Measurements from ENCODE around the gene ZNF333.
"Not testable (repeated sequence)": the region's sequence is repeated elsewhere in the genome, so short reads cannot be mapped to it uniquely, and the experiment has no call there.

ZNF333 gene

GRCh38 chr19:14700711-14701375 is 11.0 kb downstream of the ZNF333 start:
- DNase-seq: no peak

- no peak for DNase-seq
Measured at GRCh38 chr19:14703833-14704232, 14.0 kb downstream of the ZNF333 start.

DNA sequence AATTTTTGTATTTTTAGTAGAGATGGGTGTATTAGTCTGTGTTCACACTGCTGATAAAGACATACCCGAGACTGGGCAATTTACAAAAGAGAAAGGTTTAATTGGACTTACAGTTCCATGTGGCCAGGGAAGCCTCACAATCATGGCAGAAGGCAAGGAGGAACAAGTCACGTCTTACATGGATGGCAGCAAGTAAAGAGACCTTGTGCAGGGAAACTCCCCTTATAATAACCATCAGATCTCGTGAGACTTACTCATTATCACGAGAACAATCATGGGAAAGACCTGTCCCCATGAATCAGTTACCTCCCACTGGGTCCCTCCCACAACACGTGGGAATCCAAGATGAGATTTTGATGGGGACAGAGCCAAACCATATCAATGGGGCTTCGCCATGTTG is 14.6 kb downstream of the ZNF333 start:
- DNase-seq: no peak

- no peak for DNase-seq
Measured at GRCh38 chr19:14715841-14716240, 26.0 kb downstream of the ZNF333 start.

DNA sequence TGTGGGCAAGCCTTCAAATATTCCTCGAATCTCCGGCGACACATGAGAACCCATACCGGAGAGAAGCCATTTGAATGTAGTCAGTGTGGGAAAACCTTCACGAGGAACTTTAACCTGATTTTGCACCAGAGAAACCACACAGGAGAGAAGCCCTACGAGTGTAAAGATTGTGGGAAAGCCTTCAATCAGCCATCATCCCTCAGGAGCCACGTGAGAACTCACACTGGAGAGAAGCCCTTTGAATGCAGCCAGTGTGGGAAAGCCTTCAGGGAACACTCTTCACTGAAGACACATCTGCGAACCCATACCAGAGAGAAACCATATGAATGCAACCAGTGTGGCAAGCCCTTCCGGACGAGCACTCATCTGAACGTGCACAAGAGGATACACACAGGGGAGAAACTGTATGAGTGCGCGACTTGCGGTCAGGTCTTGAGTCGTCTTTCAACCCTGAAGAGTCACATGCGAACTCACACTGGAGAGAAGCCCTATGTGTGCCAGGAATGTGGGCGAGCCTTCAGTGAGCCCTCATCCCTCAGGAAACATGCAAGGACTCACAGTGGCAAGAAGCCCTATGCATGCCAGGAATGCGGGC is 28.8 kb downstream of the ZNF333 start:
- DNase-seq: no peak

DNA sequence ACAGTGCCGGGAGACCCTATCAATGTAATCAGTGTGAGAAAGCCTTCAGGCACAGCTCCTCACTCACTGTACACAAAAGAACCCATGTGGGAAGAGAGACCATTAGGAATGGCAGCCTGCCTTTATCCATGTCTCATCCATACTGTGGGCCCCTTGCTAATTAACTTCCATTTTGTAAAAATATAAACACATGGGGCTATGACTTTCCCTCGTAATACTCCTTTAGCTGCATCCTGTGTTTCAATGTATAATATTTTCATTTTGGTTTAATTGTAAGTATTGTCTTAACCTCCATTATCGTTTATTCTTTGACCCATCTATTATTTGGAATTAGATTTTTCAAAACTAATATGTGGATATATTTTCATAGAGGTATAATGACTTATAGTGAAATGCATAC is 29.3 kb downstream of the ZNF333 start:
- no peak for DNase-seq

- no peak for DNase-seq
Measured at GRCh38 chr19:14722127-14722526, 32.3 kb downstream of the ZNF333 start.

DNA sequence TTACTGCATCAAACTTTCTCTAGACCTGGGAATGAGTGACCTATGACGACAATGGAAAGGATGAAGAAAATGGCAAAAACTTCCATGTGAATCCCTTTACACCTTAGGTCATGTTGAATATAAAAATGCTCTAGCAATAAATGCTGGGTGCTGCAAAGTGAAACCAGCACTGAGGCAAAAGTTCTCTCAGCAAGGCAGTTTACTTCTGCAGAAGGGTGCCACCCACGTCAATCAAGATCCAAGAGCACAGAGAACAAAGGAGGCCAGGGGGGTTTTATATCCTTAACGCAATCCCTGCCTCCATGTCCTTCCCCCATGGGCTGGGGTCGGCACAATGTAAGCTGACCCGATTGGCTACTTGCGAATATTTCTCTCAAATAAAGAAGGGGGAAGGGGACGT is 38.7 kb downstream of the ZNF333 start:
- DNase-seq: no peak

GRCh38 chr19:14731200-14731599 is 41.4 kb downstream of the ZNF333 start:
- DNase-seq: no peak

DNA sequence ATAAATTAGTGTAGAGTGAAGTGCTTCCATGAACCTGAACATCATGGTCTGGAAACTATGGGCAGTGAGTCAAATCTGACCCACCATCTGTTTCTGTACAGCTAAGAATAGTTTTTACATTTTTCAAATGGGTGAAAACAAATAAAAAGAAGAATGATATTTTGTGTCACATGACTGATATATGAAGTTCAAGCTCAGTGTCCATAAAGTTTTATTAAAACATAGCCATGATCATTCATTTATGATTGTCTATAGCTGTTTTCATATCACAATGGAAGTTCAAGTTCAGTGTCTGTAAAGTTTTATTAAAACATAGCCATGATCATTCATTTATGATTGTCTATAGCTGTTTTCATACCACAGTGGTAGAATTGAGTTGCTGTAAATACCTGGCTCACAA is 42.7 kb downstream of the ZNF333 start:
- no peak for DNase-seq

- no peak for DNase-seq
Measured at GRCh38 chr19:14733574-14733973, 43.7 kb downstream of the ZNF333 start.

DNA sequence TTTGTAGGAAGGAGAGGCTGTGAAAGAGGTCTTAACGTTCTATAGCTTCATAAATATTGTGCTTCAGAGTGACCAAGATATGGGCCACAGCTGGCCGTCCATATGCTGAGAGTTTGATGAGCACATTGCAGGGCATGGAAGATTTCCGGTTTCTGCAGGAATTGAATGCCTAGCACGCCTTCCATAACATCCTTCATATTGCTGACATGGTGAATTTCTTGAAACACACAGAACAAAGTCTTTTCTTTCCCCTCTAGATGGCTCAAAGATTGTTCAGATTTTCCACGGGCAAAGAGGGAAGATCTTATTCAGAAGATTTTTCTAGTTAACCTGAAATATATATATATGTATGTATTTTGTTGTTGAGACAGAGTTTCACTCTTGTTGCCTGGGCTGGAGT is 46.1 kb downstream of the ZNF333 start:
- no peak for DNase-seq

GRCh38 chr19:14746886-14747285 is 57.0 kb downstream of the ZNF333 start:
- DNase-seq: no peak

DNA sequence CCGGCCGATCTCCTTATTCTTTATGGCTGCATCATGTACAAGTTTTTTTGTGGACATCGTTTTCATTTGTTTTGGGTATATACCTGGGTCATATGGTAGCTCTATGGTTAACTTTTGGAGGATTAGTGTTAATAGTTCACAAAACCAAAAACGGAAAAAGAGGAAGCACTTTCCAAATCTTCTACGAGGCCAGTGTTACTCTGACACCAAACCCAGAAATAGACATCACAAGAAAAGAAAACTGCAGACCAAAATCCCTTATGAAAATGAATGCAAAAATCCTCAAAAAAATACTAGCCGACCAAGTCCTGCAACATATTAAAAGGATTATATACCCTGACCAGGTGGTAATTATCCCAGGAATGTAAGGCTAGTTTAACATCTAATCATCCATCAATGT is 58.8 kb downstream of the ZNF333 start:
- no peak for DNase-seq

GRCh38 chr19:14758816-14759215 is 69.0 kb downstream of the ZNF333 start:
- DNase-seq: no peak

- no peak for DNase-seq
Measured at GRCh38 chr19:14761607-14762006, 71.8 kb downstream of the ZNF333 start.

GRCh38 chr19:14762111-14762510 is 72.3 kb downstream of the ZNF333 start:
- no peak for DNase-seq

- no peak for DNase-seq
Measured at GRCh38 chr19:14763497-14764145, 73.8 kb downstream of the ZNF333 start.

DNA sequence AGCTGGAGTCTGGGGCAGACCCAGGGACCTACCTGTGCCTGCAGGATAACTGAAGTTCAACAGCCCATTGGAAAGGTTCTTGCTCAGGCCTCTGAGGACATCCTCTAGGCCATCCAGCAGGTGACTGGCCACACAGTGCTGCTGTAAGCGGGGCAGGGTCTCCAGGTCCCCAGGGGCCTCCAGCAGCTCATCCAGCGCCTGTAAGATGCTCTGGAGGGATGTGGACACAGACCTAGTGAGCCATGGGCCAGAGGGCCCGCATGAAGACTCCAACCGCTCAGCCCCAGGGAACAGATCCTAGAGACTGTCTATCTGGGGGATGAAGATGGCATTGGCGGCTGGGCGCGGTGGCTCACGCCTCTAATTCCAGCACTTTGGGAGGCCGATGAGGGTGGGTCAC is 74.6 kb downstream of the ZNF333 start:
- no peak for DNase-seq

DNA sequence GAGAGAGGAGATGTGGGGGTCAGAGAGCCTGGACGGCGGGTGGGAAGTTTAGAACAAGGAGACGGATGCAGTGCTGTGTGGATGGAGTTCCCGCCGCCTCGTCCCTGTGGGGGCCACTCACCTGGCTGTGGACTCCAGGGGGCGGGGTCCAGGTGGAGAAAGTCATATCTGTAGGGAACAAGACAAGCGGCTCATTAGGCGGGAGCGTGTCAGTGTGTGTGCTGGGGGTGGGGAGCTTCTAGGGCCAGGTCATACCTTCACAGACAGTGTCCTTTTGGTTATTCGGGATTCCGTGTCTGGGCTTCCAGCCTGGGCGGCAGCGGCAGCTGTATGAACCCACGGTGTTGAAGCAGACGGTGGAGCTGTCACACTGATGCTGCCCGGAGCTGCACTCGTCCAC is 75.6 kb downstream of the ZNF333 start:
- DNase-seq: not testable (repeated sequence)

DNA sequence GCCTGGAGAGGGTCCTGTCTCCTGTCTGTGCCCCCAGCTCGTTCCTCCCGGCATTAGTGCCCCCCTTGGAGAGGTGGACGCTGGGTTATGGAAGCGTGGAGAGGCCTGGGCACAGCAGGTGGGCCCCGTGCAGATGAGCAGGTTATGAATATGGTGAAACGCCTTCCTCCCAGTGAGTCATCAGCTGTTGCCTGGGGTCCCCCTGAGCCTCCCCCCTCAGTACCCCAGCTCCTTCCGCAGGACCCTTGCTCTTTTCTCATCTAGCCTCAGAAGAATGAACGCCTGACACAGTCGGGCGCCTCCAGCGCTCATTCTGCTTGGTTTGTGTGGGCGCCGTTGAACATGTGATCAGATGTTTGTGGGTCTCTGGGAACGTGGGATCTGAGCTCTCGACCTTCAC is 76.0 kb downstream of the ZNF333 start:
- DNase-seq: not testable (repeated sequence)

GRCh38 chr19:14767466-14767971 is 77.7 kb downstream of the ZNF333 start:
- DNase-seq: no peak

DNA sequence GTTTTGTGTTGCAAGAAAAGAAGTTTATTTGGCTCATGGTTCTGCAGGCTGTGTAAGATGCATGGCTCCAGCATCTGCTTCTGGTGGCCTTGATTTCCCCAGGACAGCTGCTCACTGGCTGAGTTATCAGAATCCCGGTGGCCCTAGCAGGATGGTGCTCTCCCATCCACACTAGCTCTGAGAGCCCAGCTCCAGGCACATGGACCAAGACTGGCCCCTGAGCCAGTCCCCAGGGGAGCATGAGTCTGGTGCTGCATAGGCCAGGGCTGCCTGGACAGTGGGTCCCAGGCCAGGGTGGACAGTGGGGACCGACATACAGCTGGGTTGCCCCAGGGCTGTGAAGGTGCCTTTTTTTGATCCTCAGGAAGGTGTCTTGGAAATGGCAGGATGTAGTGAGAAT is 78.2 kb downstream of the ZNF333 start:
- DNase-seq: no peak

- DNase-seq: no peak
Measured at GRCh38 chr19:14769201-14769600, 79.4 kb downstream of the ZNF333 start.

All from SIG-M5 (cell line).